HG03039 (cell line): ENCODE data around the gene DNMT1.

ENCODE experiments used
- ATAC-seq: cut with Tn5 transposase; IDR thresholded peaks from one replicate; pipeline ENCODE4 v1.9.1; 2021; ENCODE audit warnings: mild to moderate bottlenecking, moderate library complexity; ENCODE audit not compliant: unreplicated experiment

The DNMT1 gene

GRCh38 chr19:10115392-10116084 is 79.2 kb downstream of the DNMT1 start:
- ATAC-seq = no peak

GRCh38 chr19:10114651-10115391 is 79.9 kb downstream of the DNMT1 start:
- ATAC-seq = no peak

DNA sequence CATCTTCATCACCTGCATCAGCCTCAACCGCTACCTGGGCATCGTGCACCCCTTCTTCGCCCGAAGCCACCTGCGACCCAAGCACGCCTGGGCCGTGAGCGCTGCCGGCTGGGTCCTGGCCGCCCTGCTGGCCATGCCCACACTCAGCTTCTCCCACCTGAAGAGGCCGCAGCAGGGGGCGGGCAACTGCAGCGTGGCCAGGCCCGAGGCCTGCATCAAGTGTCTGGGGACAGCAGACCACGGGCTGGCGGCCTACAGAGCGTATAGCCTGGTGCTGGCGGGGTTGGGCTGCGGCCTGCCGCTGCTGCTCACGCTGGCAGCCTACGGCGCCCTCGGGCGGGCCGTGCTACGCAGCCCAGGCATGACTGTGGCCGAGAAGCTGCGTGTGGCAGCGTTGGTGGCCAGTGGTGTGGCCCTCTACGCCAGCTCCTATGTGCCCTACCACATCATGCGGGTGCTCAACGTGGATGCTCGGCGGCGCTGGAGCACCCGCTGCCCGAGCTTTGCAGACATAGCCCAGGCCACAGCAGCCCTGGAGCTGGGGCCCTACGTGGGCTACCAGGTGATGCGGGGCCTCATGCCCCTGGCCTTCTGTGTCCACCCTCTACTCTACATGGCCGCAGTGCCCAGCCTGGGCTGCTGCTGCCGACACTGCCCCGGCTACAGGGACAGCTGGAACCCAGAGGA is 80.6 kb downstream of the DNMT1 start:
- ATAC-seq = no peak

- no peak for ATAC-seq
Measured at GRCh38 chr19:10113592-10113963, 81.2 kb downstream of the DNMT1 start.

DNA sequence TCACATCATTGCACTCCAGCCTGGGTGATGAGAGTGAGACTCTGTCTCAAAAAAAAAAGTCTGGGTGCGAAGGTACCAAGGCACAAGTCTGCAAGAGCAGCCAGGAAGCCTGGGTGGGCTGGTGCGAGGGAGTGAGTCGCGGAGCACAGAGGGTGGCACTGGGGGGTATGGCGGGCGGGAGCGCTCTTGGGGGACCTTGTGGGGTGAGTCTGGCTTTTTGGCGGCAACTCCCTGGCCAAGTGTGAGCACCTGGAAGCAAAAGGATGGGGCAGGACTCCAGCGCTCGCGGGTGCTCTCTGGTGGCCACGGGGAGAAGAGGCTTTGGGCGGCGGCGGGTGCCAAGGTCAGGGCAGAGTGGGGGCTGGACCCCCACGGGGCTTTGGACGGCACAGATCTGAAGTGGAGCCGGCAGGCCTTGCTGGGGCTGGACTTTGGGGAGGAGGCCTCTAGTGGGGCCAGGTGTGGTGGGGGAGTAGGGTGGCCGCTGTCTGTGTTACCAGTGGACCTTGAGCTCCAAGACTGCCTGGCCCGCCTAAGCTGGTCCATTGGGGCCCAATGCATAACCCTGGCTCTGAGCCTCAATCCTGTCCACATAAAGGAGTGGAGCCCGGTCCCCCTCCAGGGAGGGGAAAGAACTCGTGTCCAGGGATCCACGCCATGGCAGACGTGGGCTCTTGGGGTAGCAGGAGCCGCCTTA is 81.7 kb downstream of the DNMT1 start:
- ATAC-seq = no peak

GRCh38 chr19:10112037-10112761 is 82.6 kb downstream of the DNMT1 start:
- ATAC-seq = no peak

DNA sequence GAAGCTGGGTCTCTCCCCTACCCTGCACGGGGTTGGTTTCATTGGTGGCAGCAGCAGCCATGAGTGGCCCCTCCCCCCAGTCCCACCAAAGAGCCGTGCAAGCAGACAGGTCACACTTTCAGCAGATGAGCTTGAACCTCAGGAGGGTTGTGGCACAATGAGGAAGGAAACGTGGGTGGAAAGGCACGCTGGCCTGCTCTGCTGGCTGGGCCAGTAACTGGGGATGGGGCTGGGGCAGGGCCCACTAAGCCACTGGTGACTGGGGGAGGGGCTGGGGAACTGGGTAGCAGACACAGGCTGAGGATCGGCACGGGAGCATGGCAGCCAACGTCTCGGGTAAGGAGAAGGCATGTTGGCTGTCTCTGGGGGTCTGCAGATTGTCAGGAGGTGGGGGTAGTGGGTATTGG is 83.3 kb downstream of the DNMT1 start, which contains the start of gene P2RY11:
Gene P2RY11 (plus strand): TSS at position 289 of the 407 bp plus-strand sequence. CDS start 29 bp downstream, at position 318.
- ATAC-seq = no peak

DNA sequence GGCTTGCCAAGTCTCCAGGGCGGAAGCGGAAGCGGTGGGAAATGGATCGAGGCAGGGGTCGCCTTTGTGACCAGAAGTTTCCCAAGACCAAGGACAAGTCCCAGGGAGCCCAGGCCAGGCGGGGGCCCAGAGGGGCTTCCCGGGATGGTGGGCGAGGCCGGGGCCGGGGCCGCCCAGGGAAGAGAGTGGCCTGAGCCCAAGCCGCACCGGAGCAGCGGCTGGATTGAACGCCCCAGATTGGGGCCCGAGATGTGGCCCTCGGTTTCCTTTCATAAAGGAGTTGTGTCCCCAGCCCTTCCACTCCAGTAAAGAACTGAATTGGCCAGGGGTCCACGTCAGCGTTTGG is 83.8 kb downstream of the DNMT1 start:
- ATAC-seq = no peak

DNA sequence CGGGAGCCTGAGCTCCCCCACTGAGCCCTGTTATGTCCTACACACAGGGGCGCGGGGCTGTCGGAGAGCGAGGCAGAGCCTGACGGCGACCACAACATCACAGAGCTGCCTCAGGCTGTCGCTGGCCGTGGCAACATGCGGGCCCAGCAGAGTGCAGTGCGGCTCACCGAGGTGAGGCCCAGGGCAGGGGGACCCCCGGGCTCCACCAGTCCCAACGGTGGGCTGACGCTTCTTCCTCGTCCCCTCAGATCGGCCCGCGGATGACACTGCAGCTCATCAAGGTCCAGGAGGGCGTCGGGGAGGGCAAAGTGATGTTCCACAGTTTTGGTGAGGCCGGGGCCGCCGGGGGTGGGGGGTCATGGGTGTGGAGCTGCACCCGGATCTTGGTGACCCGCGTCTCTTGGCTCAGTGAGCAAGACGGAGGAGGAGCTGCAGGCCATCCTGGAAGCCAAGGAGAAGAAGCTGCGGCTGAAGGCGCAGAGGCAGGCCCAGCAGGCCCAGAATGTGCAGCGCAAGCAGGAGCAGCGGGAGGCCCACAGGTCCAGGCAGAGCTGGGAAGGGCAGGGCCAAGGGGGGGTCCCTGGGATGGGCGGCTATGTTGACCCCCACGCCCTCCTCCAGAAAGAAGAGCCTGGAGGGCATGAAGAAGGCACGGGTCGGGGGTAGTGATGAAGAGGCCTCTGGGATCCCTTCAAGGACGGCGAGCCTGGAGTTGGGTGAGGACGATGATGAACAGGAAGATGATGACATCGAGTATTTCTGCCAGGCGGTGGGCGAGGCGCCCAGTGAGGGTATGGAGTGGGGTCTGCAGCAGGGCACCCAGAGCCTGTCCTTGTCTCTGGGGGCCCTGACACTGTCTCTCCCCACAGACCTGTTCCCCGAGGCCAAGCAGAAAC is 84.4 kb downstream of the DNMT1 start:
- no peak for ATAC-seq

- ATAC-seq = no peak
Measured at GRCh38 chr19:10109528-10109927, 85.2 kb downstream of the DNMT1 start.

DNA sequence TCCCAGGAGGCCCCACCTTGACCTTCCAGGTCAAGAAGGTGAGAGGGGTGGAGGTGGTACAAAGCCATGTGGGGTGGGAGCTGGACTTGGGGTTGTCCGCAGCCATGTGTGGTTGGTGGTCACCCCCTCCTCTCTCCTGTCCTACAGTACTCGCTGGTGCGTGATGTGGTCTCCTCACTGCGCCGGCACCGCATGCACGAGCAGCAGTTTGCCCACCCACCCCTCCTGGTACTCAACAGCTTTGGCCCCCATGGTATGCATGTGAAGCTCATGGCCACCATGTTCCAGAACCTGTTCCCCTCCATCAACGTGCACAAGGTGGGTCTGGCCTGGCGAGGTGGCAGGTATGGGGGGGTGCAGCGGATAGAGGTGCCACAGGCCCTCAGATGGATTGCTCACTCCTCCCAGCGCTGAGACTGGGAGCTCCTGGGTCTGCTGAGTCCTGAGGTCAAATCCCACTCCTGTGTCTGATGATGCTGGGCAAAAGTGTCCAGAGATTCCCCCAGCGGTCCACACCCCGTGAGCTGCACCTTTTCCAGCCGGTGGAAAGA is 86.9 kb downstream of the DNMT1 start:
- ATAC-seq = no peak

DNA sequence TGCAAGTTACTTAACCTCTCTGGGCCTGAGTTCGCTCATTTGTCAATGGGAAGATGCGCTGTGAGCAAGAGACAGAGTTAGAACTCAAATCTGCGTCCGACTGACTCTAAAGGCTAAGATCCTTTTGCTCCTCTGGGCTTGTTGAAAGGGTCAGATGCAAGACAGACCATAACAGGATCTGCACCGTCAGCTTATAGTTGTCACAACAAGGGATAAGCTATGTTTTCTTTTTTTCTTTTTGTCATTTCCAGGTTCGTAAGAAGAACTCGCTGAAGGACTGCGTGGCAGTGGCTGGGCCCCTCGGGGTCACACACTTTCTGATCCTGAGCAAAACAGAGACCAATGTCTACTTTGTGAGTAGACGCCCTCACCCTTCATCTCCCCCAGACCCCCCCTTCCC is 87.5 kb downstream of the DNMT1 start:
- no peak for ATAC-seq

DNA sequence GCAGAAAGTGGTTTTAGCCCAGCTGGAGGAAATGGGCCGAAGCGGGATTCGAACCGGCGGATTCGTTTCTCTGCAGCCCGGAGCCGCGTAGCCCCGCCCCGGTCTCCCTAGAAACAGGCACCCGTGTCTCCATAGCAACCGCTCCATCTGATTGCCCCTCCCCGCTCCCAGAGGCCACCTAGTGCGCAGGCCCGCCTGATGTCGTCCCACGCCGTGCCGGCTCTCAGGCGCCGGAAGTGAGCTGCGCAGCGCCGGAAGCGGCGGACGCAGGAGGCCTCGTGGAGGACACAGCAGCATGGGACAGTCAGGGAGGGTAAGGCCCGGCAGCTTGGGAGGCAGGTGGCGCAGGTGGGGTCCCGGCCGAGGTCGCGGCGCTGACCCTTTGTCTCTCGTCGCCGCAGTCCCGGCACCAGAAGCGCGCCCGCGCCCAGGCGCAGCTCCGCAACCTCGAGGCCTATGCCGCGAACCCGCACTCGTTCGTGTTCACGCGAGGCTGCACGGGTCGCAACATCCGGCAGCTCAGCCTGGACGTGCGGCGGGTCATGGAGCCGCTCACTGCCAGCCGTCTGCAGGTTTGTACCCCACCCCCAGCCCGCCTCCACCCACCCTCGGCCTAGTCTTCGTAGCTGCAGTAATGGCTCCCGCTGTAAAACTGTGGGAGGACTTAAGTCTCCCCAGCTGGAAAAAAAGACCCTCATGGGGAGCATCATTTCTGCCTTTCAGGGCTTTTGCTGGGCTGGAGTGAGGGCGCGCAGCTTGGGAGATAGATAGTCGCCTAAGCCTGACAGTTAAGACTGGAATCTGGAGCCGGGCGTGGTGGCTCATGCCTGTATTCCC is 88.4 kb downstream of the DNMT1 start, which contains the start of gene PPAN:
Gene PPAN (plus strand): TSS at position 263 of the 837 bp plus-strand sequence. CDS start 33 bp downstream, at position 296.
- peak; percentile 38 for ATAC-seq

DNA sequence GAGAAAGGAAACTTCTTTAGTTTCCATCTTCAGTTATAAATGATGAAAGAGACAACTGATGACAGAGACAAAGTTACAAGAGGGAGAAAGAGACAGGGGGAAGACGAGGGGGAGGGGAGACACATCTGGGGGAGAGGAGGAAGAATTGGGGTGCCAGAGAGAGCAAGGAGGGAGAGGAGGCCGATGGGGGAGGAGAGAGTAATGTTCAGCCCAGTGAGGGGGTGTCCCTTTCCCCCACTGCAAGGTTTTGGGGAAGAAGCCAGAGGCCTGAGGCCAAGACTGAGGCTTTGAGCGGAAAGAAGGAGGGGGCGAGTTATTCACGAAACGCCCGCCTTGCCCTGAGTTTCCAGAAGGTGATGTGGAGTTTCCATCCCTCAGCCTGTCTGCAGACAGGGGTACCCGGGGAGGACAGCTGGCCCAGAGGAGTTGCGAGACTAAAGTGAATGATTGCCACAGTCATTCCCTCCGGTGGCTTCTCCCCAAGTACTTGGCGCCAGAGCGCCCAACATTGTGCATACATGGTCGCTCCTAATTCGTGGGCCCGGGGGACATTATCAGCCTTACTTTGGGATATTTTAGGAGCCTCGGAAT is 89.1 kb downstream of the DNMT1 start:
- ATAC-seq = peak; percentile 12

GRCh38 chr19:10104665-10105508 is 89.9 kb downstream of the DNMT1 start:
- no peak for ATAC-seq

DNA sequence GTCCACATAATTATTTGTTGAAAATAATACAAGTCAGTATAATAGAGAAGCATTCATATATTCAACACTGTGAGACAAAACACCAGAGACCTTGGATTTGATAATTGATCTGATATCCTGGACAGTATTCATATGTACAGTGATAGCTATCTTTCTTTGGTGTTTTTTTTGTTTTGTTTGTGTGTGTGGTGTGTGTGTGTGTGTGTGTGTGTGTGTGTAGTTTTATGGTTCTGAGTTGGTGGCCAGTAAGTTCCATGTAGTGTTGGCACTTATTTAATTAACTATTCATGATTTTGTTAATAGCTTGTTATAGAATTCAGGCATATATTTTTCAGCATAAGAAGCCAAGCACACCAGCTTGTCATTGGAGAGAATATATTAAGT is 90.6 kb downstream of the DNMT1 start:
- no peak for ATAC-seq

GRCh38 chr19:10102787-10103236 is 91.9 kb downstream of the DNMT1 start:
- ATAC-seq = no peak
